Activated CD8-positive, alpha-beta memory T cell treated with anti-CD3 and anti-CD28 coated beads for 48 hours (primary cell): Measurements from ENCODE around the gene CACNA2D4.

ENCODE experiments used
- DNase-seq, 3 experiments: peaks; one replicate each; pipeline ENCODE4 v3.0.0-alpha.2; 2020; ENCODE audit warnings: low read depth in 2 of 3, low spot score in 2 of 3

The CACNA2D4 gene

GRCh38 chr12:1835211-1836131, 83.0 kb downstream of the CACNA2D4 start:
- DNase-seq, result no peak

- no peak for DNase-seq
These were observed 84.1 kb downstream of the CACNA2D4 start for GRCh38 chr12:1834186-1834925.

- no peak for DNase-seq
These were observed 84.8 kb downstream of the CACNA2D4 start for GRCh38 chr12:1833596-1834028.

- DNase-seq, result no peak
These were observed 85.5 kb downstream of the CACNA2D4 start for GRCh38 chr12:1832801-1833595.

- DNase-seq, result no peak
These were observed 87.2 kb downstream of the CACNA2D4 start for GRCh38 chr12:1830981-1831963.

- no peak for DNase-seq
These were observed 88.0 kb downstream of the CACNA2D4 start for GRCh38 chr12:1830401-1830845.

GRCh38 chr12:1829306-1829900, 89.0 kb downstream of the CACNA2D4 start:
- DNase-seq, result no peak

- DNase-seq, result no peak
These were observed 89.6 kb downstream of the CACNA2D4 start for GRCh38 chr12:1828856-1829255.

GRCh38 chr12:1827826-1828805, 90.3 kb downstream of the CACNA2D4 start:
- DNase-seq, result no peak

- DNase-seq, result no peak
These were observed 91.4 kb downstream of the CACNA2D4 start for GRCh38 chr12:1826867-1827705.

- no peak for DNase-seq
These were observed 92.1 kb downstream of the CACNA2D4 start for GRCh38 chr12:1826401-1826800.

- DNase-seq, result no peak
These were observed 92.9 kb downstream of the CACNA2D4 start for GRCh38 chr12:1825382-1826102.

GRCh38 chr12:1823237-1823636, 95.2 kb downstream of the CACNA2D4 start:
- DNase-seq, result no peak

GRCh38 chr12:1822699-1823098, 95.8 kb downstream of the CACNA2D4 start:
- no peak for DNase-seq

- no peak for DNase-seq
These were observed 96.6 kb downstream of the CACNA2D4 start for GRCh38 chr12:1821805-1822204.

GRCh38 chr12:1820896-1821291, 97.6 kb downstream of the CACNA2D4 start:
- DNase-seq, result no peak
